Caki2 (cell line): Measurements from ENCODE around the gene PLXNC1. TPM values are rescaled to one million over a fixed set of nuclear protein-coding genes. Genes with fewer than 3 reads are reported as not detected.

Experiments
- DNase-seq: peaks from one replicate; pipeline ENCODE4 v3.0.0-alpha.2; 2015; ENCODE audit warnings: low read depth
- in situ Hi-C: cut with HindIII; loops from 2 replicates; pipeline ENCODE4 v1.10.0; 2016; ENCODE audit warnings: low sequenced_read_pairs, low pct_unique_long_range_greater_than_20kb, mixed read lengths
- total RNA-seq: library from RNA; depleted of rRNA; stranded (reverse); fragments of >200 nt; shearing (Covaris generic); gene quantifications from 2 replicates; pipeline ENCODE4 v1.2.3, GENCODE V29; 2014; ENCODE audit warnings: low replicate concordance

PLXNC1 gene
- total RNA-seq, 1 experiment from 2014 or later: 0.10 TPM

DNA sequence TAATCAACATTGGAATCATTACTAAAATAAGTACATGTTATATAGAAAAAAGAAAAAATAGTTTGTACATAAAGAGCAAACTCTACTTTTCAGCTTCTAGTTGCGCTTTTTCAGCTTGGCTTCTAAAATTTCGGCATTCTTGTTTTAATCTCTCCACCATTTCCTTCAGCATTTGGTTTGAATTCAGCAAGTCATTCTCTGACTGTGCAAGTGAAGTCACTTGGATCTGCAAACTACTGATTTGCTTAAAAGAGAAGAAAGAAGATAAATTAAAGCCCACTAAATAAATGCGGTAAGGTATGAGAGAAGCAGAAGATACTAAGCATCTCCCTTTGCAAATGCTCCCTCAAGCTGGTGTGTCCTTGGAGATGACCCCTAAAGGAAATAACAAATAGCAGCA, 185.0 kb downstream of the PLXNC1 start:
- in situ Hi-C loops: no loop called here
- no peak for DNase-seq

DNA sequence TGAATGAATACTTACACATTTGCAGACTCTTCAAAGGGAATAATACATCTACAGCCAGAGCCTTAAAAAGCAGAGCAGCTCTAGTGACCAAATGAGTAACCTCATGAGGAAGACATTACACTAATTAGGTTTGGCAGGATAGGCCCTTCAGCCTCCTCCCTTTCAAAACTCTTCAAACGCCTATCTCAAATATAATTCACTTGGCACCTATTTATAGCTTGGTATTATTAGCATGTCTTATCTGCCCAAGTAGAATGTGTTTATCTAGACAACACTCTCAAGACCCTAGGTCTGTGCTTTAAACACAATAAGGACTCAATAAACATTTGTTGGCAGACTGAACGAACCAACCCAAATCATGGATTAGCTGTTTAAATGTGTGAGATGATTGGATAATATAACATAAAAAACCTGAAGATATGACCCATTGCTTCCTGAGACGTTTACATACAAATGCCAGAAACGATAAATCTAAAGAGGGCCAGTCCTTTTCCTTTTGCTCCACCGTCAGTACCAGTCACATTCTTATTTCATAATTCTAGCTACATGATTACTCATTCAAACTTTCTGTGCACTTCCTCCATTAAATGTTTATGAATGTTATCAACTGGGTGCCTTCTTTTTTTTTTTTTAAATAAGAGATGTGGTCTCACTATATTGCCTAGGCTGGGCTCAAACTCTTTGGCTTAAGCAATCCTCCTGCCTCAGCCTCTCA, 188.0 kb downstream of the PLXNC1 start:
- in situ Hi-C loops: no loop called here
- no peak for DNase-seq

DNA sequence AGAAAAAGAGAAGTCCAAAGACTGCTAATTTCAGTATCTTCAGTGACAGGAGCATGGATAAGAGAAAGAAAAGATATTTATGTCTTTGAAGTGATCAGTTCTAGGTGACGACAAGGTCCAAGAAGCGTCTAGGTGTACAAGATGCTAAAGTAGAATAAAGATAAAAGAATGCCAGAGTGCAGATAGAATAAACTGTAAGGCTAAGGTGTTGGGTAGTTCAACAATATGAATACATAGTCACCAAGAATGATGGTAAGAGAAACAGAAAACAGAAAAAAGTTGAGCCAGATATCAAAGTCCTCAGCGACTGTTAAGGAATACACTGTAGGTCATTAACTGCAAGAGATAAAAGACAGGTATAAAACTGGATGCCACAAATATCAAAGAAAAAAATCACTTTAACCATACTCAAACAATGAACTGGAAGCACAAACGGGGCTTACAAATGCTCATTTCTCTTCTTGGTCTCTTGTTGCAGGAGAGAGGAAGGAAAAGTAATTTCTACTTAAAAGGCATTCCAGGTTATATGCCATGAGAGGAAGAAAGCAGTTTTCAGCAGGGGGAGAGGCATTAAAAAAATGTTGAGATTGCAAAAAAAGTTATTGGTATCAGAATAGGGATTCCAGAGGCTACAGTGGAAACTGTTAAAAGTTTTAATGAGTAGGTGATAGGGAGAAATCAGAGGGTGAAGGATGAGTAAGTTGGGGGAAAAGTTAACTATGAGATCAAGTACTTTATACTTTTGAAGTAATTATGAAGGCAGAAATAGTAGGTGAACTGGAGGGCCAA, 189.8 kb downstream of the PLXNC1 start:
- in situ Hi-C loops: no loop called here
- DNase-seq: no peak

- no peak for DNase-seq
- in situ Hi-C loops: no loop called here
Observed at GRCh38 chr12:94340573-94340972, 192.2 kb downstream of the PLXNC1 start.

DNA sequence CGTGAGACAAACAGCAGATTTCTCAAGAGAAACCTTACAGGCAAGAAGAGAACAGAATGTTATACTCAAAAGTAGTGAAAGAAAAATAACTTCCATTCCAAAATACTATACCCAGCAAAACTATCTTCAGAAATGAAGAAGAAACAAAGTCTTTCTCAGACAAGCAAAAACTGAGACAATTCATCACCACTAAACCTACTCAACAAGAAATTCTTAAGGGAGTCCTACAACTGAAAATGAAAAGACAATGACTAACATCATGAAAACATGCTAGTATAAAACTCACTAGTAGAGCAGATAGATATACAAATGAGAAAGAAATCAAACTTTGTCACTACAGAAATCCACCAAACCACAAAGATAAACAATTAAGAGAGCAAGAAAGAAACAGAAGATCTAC, 204.8 kb downstream of the PLXNC1 start:
- in situ Hi-C loops: no loop called here
- DNase-seq: no peak
